PC-9 (cell line): ENCODE data around the gene TCIRG1. TPM values are rescaled to one million over a fixed set of nuclear protein-coding genes. Genes with fewer than 3 reads are reported as not detected.

Source experiments
- BruUV-seq: library from RNA; stranded (reverse); fragments of 400-500 nt; replicated peaks from 2 replicates; lab custom pipeline; 2021; lab: Mats Ljungman, UMichigan
- CTCF ChIA-PET: fragments of 300-600 bp; sonication (Branson Sonifier 250); formaldehyde crosslinking; loops from one replicate; lab custom pipeline; 2022; ENCODE audit warnings: antibody characterized with exemption; lab: Charles Lee
- POLR2A ChIA-PET: fragments of 300-600 bp; sonication (Branson Sonifier 250); formaldehyde crosslinking; loops from one replicate; lab custom pipeline; 2022; ENCODE audit warnings: antibody characterized with exemption; ENCODE audit not compliant: unreplicated experiment; lab: Charles Lee
- DNase-seq, 2 experiments: peaks; one replicate each; pipeline versions ENCODE4 v3.0.0 to v3.0.0-alpha.2; 2015 to 2022; ENCODE audit warnings: mixed read lengths in 1 of 2
- H2AFZ ChIP-seq: fragments of 200-600 bp; sonication (generic); 2 replicates; pipeline ENCODE4 v1.8.1; 2017; ENCODE audit warnings: antibody characterized with exemption
- H3F3A ChIP-seq: fragments of 200-600 bp; sonication (generic); 2 replicates; pipeline ENCODE4 v1.8.1; 2017; ENCODE audit warnings: antibody characterized with exemption, mild to moderate bottlenecking, low read depth; ENCODE audit not compliant: insufficient read depth
- H3K27ac ChIP-seq: fragments of 200-600 bp; sonication (generic); 2 replicates; pipeline ENCODE4 v1.6.1; 2016; ENCODE audit warnings: mixed run types
- H3K27me3 ChIP-seq: fragments of 200-600 bp; sonication (generic); 2 replicates; pipeline ENCODE4 v1.6.1; 2016; ENCODE audit warnings: low read depth, mixed run types; ENCODE audit not compliant: insufficient read depth
- H3K36me3 ChIP-seq: fragments of 200-600 bp; sonication (generic); 2 replicates; pipeline ENCODE4 v1.6.1; 2016; ENCODE audit warnings: low read depth, mixed run types
- H3K4me1 ChIP-seq: fragments of 200-600 bp; sonication (generic); replicated peaks from 2 replicates; pipeline ENCODE4 v1.6.1; 2016; ENCODE audit warnings: mixed run types; ENCODE audit not compliant: insufficient read depth
- H3K4me2 ChIP-seq: fragments of 200-600 bp; sonication (generic); 2 replicates; pipeline ENCODE4 v1.6.1; 2017; ENCODE audit warnings: mixed run types
- H3K4me3 ChIP-seq: fragments of 200-600 bp; sonication (generic); 2 replicates; pipeline ENCODE4 v1.6.1; 2016; ENCODE audit warnings: mixed run types
- H3K79me2 ChIP-seq: fragments of 200-600 bp; sonication (generic); 2 replicates; pipeline ENCODE4 v1.6.1; 2017; ENCODE audit warnings: low read depth, mixed run types
- H3K9me2 ChIP-seq: fragments of 200-600 bp; sonication (generic); 2 replicates; pipeline ENCODE4 v1.8.1; 2017; ENCODE audit warnings: mild to moderate bottlenecking; ENCODE audit not compliant: insufficient read depth
- H3K9me3 ChIP-seq: fragments of 200-600 bp; sonication (generic); 2 replicates; pipeline ENCODE4 v1.8.1; 2016; ENCODE audit warnings: low read depth; ENCODE audit not compliant: insufficient read depth
- H4K20me1 ChIP-seq: fragments of 200-600 bp; sonication (generic); 2 replicates; pipeline ENCODE4 v1.8.1; 2017; ENCODE audit not compliant: insufficient read depth
- EZH2 ChIP-seq: fragments of 200-600 bp; sonication (generic); IDR thresholded peaks from 2 replicates; pipeline ENCODE4 v1.8.0; 2017; ENCODE audit warnings: antibody characterized with exemption, low read depth
- intact Hi-C: fragments of 100-400 bp; cut with micrococcal nuclease; formaldehyde crosslinking; loops from one replicate; pipeline ENCODE4 v1.10.0; 2022; ENCODE audit not compliant: unreplicated experiment
- total RNA-seq: library from RNA; stranded (reverse); gene quantifications from 2 replicates; pipeline ENCODE4 v1.2.3, GENCODE V29; 2021
- TF ChIP-seq, protein P1 (sequence below): fragments of 200-600 bp; sonication (generic); conservative IDR thresholded peaks from 2 replicates; pipeline ENCODE4 v1.6.1; 2017; ENCODE audit warnings: mixed run types, antibody characterized with exemption, mild to moderate bottlenecking, moderate library complexity

The TCIRG1 gene
- total RNA-seq, 1 experiment from 2014 or later, result 125 TPM

- Histone ChIP-seq H3F3A (peaks cover 36% of the 10 kb centered on the region), H2AFZ (no peak overlapping the region), H3K9me2 (no peaks in the 10 kb centered on the region), H3K36me3 (no peaks in the 10 kb centered on the region), H3K79me2 (no peaks in the 10 kb centered on the region), H3K27ac (no peak overlapping the region), H4K20me1 (no peaks in the 10 kb centered on the region; the same call in 1 of the 2 replicates), H3K27me3 (no peaks in the 10 kb centered on the region), H3K9me3 (no peaks in the 10 kb centered on the region), H3K4me3 (no peak overlapping the region), H3K4me1 (no peaks in the 10 kb centered on the region), H3K4me2 (no peak overlapping the region)
- no peak for DNase-seq
- POLR2A ChIA-PET, result no interaction called here
- no peak for TF ChIP-seq EZH2
- TF ChIP-seq, protein P1, sequence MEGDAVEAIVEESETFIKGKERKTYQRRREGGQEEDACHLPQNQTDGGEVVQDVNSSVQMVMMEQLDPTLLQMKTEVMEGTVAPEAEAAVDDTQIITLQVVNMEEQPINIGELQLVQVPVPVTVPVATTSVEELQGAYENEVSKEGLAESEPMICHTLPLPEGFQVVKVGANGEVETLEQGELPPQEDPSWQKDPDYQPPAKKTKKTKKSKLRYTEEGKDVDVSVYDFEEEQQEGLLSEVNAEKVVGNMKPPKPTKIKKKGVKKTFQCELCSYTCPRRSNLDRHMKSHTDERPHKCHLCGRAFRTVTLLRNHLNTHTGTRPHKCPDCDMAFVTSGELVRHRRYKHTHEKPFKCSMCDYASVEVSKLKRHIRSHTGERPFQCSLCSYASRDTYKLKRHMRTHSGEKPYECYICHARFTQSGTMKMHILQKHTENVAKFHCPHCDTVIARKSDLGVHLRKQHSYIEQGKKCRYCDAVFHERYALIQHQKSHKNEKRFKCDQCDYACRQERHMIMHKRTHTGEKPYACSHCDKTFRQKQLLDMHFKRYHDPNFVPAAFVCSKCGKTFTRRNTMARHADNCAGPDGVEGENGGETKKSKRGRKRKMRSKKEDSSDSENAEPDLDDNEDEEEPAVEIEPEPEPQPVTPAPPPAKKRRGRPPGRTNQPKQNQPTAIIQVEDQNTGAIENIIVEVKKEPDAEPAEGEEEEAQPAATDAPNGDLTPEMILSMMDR, result no peak
- intact Hi-C loops, result no loop called here
- no TSS peak for BruUV-seq
- CTCF ChIA-PET, result interaction anchor here (0.5 to 0.7 kb wide), 3 partner anchors 33 to 923 kb away, joined by 3 to 13 read pairs (median 6); no protein-coding TSS in a partner anchor
Measured at GRCh38 chr11:67998150-67999045, 40.4 kb upstream of the TCIRG1 start.

GRCh38 chr11:67999201-67999629, 39.6 kb upstream of the TCIRG1 start:
- TF ChIP-seq EZH2, result no peak
- TF ChIP-seq, protein P1, result no peak
- intact Hi-C loops, result no loop called here
- H3K9me2 ChIP-seq, result no peaks in the 10 kb centered on the region
- no peaks in the 10 kb centered on the region for H3K79me2 ChIP-seq
- no peak overlapping the region for H3K4me3 ChIP-seq
- H3K36me3 ChIP-seq, result no peaks in the 10 kb centered on the region
- no peak overlapping the region for H2AFZ ChIP-seq
- no peak overlapping the region for H3K27ac ChIP-seq
- H3K9me3 ChIP-seq, result no peaks in the 10 kb centered on the region
- H3K4me2 ChIP-seq, result no peak overlapping the region
- BruUV-seq, result no TSS peak
- ChIA-PET CTCF (interaction anchor here (0.6 kb wide), 1 partner anchor 34 kb away, joined by 6 read pairs; no protein-coding TSS in a partner anchor), POLR2A (no interaction called here)
- H4K20me1 ChIP-seq, result no peaks in the 10 kb centered on the region; the same call in 1 of the 2 replicates
- DNase-seq, result no peak
- no peaks in the 10 kb centered on the region for H3K27me3 ChIP-seq
- H3K4me1 ChIP-seq, result peaks cover 2% of the 10 kb centered on the region
- peaks cover 36% of the 10 kb centered on the region for H3F3A ChIP-seq

GRCh38 chr11:67999704-68000103, 39.1 kb upstream of the TCIRG1 start:
- ChIA-PET CTCF (no interaction called here), POLR2A (no interaction called here)
- BruUV-seq, result no TSS peak
- TF ChIP-seq, protein P1, result no peak
- TF ChIP-seq EZH2, result no peak
- H3K4me1 ChIP-seq, result peaks cover 4% of the 10 kb centered on the region
- no peaks in the 10 kb centered on the region for H3K9me2 ChIP-seq
- H3F3A ChIP-seq, result peaks cover 36% of the 10 kb centered on the region
- H2AFZ ChIP-seq, result no peak overlapping the region
- H3K36me3 ChIP-seq, result no peaks in the 10 kb centered on the region
- no peak overlapping the region for H3K4me3 ChIP-seq
- intact Hi-C loops, result no loop called here
- no peaks in the 10 kb centered on the region for H3K79me2 ChIP-seq
- no peaks in the 10 kb centered on the region for H3K9me3 ChIP-seq
- no peak for DNase-seq
- no peak overlapping the region for H3K4me2 ChIP-seq
- no peaks in the 10 kb centered on the region for H4K20me1 ChIP-seq
- no peaks in the 10 kb centered on the region for H3K27me3 ChIP-seq
- no peak overlapping the region for H3K27ac ChIP-seq
